HG03064 (cell line): ENCODE measurements around the gene SOCS3.
"Not testable (repeated sequence)": the region's sequence is repeated elsewhere in the genome, so short reads cannot be mapped to it uniquely, and the experiment has no call there.

Experiments
- ATAC-seq: cut with Tn5 transposase; IDR thresholded peaks from one replicate; pipeline ENCODE4 v1.9.1; 2021; ENCODE audit warnings: low read depth; ENCODE audit not compliant: unreplicated experiment

Gene SOCS3

GRCh38 chr17:78314683-78315354 is 45.1 kb downstream of the SOCS3 start:
- ATAC-seq, result no peak

- ATAC-seq, result peak; percentile 40
Observed at GRCh38 chr17:78313735-78314648, 45.9 kb downstream of the SOCS3 start.

GRCh38 chr17:78309659-78310255 is 50.1 kb downstream of the SOCS3 start:
- ATAC-seq, result not testable (repeated sequence)

- ATAC-seq, result no peak
Observed at GRCh38 chr17:78307887-78308638, 51.8 kb downstream of the SOCS3 start.

GRCh38 chr17:78306913-78307312 is 53.0 kb downstream of the SOCS3 start:
- no peak for ATAC-seq
